LNCaP clone FGC (cell line): ENCODE results near the gene CNP.

Source experiments
- DNase-seq: peaks from one replicate; pipeline ENCODE4 v3.0.0-alpha.2; 2011; ENCODE audit warnings: low read depth
- H3K4me3 ChIP-seq: 2 replicates; pipeline ENCODE4 v1.5.1; 2011; ENCODE audit warnings: mild to moderate bottlenecking, low read depth, low read length, control low read depth
- CTCF ChIP-seq: IDR thresholded peaks from 2 replicates; pipeline ENCODE4 v1.5.1; 2012; ENCODE audit warnings: mild to moderate bottlenecking; ENCODE audit not compliant: control insufficient read depth, insufficient read depth; ENCODE audit errors: extremely low read depth

The CNP gene

DNA sequence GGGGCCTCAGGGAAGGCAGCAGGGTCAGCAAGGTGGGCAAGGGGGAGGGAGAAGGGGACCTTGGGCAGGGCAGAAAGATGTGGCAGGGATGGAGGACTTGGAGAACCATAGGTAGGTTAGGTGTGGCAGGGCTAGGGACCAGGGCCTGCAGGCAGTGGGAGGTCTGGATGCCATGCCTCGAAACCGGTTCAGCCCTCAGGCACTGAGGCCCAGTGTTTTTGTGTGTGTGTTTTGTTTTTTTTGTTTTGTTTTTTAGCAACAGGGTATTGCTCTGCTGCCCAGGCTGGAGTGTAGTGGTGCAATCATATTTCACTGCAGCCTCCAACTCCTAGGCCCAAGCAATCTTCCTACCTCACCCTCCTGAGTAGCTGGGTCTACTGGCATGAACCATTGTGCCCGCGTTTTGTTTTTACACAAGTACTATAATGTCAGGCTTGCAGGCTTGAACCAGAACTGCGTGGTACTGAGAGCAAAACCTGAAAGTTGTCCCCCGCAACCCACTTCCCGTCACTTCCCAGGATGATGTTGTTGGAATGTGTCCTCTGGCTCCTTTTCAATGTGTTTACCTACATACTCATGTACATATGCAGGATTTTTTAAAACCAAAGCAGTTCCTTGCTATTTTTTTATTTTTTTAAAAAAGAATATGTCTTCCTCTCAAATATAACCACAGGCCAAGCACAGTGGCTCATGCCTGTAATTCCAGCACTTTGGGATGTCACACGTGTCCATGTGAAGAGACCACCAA lies 23.8 kb upstream of the CNP start:
- TF ChIP-seq CTCF: no peak
- no peak for DNase-seq
- H3K4me3 ChIP-seq: no peak overlapping the region

DNA sequence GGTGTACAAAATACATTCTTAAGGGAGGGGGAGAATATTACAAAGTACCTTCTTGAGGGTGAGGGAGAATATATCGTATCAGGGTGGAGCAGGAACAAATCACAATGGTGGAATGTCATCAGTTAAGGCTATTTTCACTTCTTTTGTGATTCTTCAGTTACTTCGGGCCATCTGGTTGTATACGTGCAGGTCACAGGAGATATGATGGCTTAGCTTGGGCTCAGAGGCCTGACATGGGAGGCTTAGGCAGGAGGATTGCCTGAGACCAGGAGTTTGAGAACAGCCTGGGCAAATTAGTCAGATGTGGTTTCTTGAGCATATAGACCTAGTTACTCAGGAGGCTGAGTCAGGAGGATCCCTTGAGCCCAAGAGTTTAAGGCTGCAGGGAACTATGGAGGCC lies 23.1 kb upstream of the CNP start:
- no peak for TF ChIP-seq CTCF
- no peak overlapping the region for H3K4me3 ChIP-seq
- no peak for DNase-seq

DNA sequence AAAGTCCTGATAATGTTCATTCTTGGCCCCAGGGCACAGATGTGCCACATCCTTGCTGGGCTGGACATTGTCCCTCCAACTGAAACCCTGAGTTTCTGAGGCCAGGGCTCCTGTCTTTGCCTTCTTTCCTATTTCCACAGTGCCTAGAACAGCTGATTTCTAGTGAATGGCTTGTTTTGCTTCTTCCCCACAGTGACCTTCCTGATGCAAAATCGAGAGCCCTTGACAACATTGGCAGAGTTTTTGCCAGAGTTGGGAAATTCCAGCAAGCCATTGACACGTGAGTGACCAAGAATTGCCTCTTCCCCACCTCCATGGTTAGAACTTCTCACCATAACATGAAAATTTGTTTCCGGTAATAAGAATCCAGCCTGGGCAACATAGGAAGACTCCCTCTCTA lies 21.7 kb upstream of the CNP start:
- no peak for TF ChIP-seq CTCF

GRCh38 chr17:41948762-41949460 lies 17.7 kb upstream of the CNP start:
- TF ChIP-seq CTCF: no peak
- DNase-seq: no peak

More for the DNA sequence above, 21.7 kb upstream of the CNP start:
- no peak for DNase-seq
- no peak overlapping the region for H3K4me3 ChIP-seq

GRCh38 chr17:41956522-41956921 lies 10.1 kb upstream of the CNP start:
- TF ChIP-seq CTCF: no peak
- H3K4me3 ChIP-seq: no peak overlapping the region
- no peak for DNase-seq

More at GRCh38 chr17:41948762-41949460, 17.7 kb upstream of the CNP start:
- H3K4me3 ChIP-seq: no peak overlapping the region

- no peak overlapping the region for H3K4me3 ChIP-seq
- TF ChIP-seq CTCF: no peak
- no peak for DNase-seq
Observed at GRCh38 chr17:41957031-41957868, 9.3 kb upstream of the CNP start.
